NCI-H146 treated with DMSO at 0.1 percent for 48 hours (cell line): ENCODE data around the gene LSM14A.
A peak's percentile ranks its signal among the peaks of the same experiment; 100 is the strongest.
"Not testable (repeated sequence)": the region's sequence is repeated elsewhere in the genome, so short reads cannot be mapped to it uniquely, and the experiment has no call there.

ENCODE experiments used
- DNase-seq: peaks from one replicate; lab custom pipeline; 2025; ENCODE audit not compliant: unreplicated experiment; lab: John Stamatoyannopoulos, UW

LSM14A gene

DNA sequence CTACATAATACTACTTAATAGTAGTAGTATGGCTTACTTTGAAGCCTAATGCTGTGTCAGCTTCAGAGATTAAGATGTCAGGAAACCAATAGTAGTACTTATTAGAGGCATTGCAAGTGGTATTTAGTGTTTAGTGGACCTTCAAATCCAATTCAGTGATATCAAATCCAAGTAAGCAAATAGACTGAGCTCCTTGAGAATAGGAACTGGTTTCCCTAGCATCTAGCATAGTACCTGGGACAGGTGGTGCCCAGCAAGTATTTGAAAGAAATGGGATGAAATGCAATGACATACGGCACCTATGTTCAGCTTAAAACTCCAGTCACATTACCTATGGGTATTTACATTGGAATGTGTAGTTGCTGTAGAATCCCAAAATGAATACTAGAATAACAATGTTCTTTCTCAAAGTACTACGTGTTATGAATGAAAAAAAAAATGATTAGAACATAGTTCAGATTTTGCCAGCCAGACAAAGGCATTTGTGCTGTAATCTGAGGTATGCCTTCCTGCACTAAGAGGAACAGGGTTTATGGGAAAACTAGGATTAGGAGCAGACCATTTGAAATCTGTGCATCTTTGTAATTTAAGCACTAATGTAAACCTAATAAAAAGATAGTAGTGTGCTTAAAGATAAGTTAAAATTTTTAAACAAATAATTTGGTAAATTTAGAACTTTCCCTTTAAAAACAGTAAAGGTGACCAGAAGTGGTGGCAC lies 17.1 kb downstream of the LSM14A start:
- DNase-seq, result no peak

GRCh38 chr19:34189917-34190425 lies 17.7 kb downstream of the LSM14A start:
- DNase-seq, result no peak

DNA sequence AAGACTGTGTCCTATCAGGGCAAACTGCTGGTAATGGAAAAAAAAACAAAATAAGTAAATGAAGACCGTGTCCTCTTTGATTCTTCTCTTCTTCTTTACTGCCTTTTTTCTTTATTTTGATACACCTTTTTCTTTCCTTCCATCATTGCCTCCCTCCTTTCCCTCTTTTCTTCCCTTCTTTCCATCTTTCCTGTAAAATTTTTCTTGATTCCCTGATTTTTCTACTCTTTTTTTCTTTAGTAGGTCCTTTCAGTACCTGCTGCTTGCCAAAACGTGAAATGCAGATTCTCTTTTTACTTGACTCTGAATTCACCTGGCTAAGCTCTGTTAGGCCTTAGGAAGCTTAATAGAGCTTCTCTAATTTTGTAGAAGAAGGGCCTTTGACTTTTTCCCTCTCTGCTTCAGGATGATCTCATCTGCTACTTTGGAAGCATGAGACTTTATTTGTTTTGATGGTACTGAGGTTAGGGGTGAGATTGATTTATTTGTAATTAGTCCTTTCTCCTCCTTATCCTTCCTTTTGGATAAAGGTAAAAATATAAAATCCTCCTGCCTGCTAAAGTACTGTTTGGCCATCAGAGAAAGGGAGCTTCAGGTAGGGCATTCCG lies 19.2 kb downstream of the LSM14A start:
- DNase-seq, result no peak

DNA sequence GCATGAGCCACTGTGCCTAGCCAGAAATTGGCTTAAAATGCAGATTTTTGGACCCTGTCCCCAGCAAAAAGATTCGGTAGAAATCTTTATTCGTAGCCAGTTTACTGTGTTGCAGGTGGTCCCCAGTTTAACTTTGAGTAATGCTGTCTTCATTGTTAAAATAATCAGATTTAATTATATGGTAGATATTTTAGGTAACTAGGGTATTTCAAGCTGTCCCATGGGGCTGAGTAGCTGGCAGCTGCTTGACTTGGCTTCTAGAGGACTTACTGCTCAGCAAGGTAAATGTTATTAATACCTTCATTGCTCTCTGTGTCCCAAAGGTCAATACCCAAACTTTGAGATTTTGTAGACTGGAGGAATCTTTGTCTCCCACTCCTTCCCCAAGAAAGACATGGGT lies 21.1 kb downstream of the LSM14A start:
- DNase-seq, result no peak

DNA sequence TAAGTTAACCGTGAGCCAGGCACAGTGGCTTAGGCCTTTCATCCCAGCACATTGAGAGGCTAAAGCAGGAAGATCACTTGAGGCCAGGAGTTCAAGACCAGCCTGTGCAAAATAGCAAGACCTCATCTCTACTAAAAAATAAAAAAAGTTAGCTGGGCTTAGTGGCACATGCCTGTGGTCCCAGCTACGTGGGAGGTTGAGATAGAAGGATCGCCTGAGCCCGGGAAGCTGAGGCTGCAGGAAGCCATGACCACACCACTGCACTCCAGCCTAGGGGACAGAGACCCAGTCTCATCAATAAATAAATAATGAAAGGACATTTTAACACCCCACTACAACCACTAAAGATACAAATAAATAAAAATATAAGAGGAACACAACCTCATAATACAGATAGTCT lies 21.6 kb downstream of the LSM14A start:
- no peak for DNase-seq

DNA sequence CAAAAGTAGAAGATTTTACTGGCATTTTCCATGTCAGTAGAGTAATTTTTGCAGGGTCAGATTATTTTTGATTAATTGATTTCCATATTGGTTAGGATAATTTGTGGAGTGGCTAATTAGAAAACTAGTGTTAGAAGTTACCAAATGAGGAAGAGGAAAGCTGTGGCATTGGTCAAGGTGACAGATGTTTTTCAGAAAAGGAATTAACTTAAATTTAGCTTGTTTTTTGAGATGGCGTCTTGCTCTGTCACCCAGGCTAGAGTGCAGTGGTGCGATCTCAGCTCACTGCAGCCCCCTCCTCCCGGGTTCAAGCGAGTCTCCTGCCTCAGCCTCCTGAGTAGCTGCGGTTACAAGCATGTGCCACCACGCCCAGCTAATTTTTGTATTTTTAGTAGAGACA lies 28.8 kb downstream of the LSM14A start:
- DNase-seq, result no peak

DNA sequence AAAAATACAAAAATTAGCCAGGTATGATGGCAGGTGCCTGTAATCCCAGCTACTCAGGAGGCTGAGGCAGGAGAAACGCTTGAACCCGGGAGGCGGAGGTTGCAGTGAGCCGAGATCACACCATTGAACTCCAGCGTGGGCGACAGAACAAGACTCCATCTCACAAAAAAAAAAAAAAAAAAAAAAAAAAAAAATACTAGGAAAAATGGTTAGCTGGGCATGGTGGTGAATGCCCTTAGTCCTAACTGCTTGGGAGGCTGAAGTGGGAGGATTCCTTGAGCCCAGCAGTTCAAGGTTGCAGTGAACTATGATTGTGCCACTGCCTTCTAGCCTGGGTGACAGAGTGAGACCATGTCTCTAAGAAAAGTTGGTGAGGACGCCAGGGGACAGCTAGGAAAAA lies 33.0 kb downstream of the LSM14A start:
- DNase-seq, result not testable (repeated sequence)

- DNase-seq, result no peak
Observed at GRCh38 chr19:34208291-34208884, 36.1 kb downstream of the LSM14A start.

DNA sequence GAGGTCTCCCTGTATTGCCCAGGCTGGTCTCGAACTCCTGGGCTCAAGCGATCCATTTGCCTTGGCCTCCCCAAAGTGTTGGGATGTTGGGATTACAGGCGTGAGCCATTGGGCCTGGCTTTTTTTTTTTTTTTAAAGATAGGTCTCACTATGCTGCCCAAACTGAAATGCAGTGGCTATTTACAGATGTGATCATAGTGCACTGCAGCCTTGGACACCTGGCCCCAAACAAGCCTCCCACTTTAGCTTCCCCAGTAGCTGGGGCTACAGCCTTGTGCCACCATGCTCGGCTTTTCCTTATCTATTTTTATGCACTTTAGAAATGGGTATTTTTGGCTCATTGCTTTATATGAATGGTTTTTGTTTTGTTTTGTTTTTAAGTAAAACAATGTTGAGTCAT lies 37.4 kb downstream of the LSM14A start:
- no peak for DNase-seq

DNA sequence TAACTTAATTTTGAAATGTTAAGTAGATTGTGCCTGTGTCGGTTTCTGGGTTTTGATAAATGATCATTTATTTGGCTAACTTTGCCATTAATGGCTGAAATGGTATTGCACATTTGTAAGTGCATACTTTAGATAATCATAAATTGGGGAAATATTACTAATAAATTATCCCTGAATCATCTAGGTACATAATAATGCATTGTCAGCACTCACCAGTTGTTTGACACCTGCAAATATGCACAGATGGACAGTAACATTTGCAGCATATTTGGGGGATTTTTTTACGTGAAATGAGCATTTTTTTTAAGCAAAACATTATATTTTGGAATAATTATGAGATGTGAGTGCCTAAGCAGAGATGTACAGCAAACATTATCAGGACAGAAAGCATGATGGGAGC lies 41.0 kb downstream of the LSM14A start:
- no peak for DNase-seq

GRCh38 chr19:34214040-34214439 lies 41.7 kb downstream of the LSM14A start:
- no peak for DNase-seq

GRCh38 chr19:34215006-34215665 lies 42.8 kb downstream of the LSM14A start:
- no peak for DNase-seq

DNA sequence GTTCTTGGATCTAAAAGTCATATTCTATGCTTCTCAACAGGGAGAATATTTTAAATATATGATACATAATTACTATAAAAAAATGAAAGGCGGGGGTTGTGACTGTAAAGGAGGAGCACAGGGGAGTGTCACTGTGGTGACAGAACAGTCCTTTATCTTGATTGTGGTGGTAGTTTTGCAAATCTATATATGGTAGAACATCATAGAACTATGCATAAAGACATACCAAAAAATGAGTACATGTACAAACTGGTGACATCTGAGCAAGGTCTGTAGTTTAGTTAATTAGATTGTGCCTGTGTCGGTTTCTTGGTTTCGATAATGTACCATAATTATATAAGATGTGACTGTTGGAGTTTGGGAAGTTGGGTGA lies 43.3 kb downstream of the LSM14A start:
- DNase-seq, result no peak

GRCh38 chr19:34216745-34217219 lies 44.5 kb downstream of the LSM14A start:
- DNase-seq, result not testable (repeated sequence)

DNA sequence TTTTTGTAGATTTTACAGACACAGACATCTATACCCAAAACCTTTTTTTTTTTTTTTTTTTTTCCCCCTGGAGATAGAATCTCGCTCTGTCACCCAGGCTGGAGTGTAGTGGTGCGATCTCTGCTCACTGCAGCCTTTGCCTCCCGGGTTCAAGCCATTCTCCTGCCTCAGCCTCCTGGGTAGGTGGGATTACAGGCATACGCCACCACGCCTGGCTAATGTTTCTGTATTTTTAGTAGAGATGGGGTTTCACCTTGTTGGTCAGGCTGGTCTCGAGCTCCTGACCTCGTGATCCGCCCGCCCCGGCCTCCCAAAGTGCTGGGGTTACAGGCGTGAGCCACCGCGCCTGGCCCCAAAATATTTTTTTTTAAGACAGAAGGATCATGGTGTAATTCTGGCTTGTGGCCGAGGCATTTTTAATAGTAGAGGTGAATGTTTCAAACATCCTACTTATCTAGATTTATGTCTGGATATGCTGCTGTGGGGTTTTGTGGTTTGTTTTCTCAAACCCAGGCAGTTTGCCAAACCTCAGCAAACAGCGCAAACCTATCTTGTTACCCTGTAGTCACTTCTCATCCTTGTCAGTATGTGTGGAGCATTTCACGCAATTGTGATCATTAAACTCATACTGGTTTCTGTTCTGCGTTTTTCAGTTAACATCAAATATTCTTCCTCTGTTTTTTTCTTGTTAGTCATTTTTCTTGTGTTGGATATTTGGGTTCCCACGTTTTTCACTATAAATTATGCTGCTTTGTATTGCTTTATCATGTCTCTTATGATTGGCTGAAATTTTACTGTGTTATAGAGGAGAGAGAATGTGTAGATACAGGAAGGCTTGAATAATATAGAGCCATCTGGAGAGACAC lies 45.9 kb downstream of the LSM14A start:
- no peak for DNase-seq

DNA sequence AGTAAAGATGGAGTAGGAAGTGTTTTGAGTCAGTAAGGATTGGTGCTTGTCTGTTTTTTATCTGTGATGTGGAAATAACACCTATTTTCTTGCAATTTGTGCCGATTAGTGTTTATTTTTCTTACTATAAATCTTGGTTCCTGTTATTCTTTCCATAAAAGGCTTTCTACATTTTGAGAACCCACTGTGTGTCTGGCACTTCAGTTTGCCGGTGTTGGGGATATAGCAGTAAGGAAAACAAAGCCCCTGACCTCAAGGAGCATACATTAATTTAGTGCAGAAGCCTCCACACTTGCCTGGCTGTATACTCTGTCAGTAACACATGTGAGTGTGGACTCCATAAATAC lies 46.5 kb downstream of the LSM14A start:
- no peak for DNase-seq

GRCh38 chr19:34220472-34221063 lies 48.3 kb downstream of the LSM14A start:
- peak; percentile 22 for DNase-seq

DNA sequence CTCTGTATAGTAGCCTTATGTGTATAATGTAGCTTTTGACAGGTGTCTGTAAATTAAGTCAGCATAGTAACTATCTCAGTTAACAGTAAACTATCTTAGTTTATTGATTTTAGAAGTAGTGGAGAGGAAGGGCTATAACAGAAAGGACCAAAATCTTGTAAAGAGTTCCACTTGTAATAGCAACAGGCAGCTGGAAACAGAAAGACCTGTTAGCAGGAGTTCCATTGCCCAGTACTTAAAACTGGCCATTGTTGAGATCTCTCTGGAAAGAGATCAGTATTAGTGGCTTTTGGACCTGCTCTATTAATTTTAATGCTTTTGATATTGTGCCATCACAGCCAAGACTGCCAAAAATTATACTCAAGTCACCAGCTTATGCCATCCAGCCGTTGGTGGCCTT lies 50.1 kb downstream of the LSM14A start:
- no peak for DNase-seq

DNA sequence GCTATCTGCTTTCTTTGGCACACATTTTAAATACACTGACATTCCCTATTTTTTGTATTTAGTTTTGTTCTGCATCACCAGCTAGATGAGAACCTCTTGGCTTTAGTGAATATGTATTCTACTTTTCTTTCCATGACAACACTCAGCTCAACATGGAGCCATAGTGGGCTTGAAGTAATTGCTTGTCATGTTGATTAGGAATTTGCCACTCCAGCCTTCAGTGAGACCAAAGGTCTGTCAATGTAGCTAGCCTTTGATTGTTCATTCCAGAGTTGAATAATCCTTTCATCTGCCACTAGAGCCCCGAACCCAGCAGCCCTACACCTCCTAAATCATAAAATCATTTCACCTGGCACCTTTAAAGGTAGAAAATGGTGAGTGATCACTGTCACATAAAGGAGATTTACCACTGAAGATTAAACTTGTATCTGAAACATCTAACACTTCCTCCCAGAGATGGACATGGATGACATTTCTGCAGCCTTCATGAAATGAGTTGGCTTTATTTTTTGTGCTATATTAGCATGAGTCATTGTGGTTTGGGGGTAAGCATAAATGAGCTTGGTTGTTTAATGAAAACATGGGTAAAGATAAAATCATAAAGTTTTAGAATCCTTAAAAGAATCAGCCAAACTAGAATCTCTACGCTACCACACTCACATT lies 52.8 kb downstream of the LSM14A start:
- no peak for DNase-seq

DNA sequence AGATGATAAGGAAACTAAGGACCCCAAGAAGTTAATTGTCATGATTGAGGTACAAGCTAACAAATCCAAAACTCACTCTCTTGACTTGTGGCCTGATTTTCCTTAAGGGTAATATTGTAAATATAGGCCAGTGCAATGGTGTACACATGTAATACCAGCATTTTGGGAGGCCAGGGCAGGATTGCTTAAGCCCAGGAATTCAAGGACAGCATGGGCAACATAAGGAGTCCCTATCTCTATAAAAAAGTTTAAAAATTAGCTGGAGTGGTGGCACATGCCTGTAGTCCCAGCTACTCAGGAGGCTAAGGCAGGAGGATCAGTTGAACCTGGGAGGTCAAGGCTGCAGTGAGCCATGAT lies 53.3 kb downstream of the LSM14A start:
- DNase-seq, result no peak
